ENCODE measurements around the gene VAC14.

Gene VAC14

DNA sequence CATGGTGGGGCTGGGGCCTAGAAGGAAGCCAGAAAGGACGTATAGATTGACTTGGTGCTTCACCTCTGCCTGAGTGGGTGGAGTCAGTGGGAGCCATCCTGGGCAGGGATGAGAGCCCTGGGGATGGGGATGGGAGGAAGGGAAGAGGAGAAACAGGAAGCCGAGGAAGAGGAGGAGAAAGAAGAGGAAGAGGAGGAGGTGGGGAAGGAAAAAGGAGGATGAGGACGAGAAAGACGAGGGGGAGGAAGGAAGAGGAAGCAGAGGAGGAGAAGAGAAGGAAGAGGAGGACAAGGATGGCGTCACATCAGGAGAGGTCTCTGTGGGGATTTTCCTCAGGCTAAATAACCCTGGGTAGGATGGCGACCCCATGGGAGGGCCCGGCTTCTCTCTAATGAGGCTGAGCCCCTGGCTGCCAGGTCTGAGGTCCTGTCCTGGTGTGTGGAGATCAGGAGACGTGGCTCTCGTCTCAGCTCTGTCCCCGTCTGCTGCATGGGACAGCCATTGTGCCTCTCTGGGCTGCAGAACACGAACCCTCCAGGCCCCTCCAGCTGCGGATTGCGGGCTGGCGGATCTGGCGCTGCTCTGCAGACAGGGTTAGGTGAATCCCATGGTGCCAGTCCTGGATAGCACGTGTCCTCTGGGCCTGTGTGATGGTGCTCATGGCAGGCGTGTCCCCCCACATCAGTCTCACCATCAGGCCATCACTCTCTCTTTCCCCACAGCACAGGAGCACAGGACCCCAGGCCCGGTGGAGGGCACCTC is 79.6 kb downstream of the VAC14 start:
- no peak for DNase-seq

DNA sequence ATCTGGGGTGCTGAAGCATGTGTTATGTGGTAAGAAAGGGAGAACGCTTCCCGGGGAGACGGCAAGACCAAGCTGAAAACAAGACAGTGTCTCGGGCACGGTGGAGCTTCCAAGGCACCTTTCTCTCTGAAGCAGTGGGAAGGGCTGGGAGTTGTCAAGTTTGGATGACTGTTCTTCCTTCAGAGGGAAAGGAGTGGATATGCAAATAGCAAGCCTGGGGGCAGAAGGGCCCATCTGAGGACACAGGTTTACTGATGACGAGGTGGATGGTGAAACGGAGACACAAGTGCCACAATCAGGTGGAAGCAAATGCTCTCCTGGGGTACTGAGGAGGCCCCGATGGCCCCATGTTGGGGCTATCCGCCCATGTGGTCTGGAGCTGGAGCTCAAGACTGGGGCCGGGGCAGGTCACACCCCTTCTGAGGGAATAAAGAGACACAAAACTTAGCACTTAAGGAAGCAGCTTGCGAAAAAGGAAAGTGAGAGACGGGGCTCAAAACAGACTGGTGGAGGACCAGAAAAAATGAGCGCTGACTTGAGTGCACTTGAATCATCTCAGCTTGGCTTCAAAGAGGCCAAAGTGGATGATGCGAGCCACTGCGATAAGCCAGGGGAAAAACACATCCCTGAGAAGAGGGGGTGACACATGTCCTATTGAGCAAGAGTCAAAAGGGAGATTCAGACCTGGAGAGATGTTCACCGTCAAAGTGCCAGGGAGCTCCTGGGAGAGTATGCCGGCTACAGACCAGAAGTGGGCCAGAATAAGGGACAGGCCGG is 80.3 kb downstream of the VAC14 start:
- no peak for DNase-seq

DNA sequence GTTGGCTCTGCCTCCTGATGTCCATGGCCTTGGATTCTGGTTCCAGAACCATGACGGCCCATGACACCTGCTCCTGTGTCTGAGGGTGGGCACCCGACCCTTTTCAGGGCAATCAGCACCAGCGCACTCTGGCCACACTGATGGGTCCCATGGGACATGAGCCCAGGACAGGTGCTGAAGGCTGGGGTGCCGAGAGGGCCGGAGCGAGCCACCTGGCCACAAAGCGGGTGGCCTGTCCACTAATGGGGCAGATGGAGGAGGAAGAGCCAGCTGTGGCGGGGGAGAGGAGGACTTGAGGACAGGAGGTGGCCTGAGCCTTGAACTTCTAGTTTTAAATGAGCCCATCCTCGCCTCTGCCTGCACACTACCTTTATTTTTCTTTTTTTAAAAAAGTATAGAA is 83.9 kb downstream of the VAC14 start:
- DNase-seq = no peak

DNA sequence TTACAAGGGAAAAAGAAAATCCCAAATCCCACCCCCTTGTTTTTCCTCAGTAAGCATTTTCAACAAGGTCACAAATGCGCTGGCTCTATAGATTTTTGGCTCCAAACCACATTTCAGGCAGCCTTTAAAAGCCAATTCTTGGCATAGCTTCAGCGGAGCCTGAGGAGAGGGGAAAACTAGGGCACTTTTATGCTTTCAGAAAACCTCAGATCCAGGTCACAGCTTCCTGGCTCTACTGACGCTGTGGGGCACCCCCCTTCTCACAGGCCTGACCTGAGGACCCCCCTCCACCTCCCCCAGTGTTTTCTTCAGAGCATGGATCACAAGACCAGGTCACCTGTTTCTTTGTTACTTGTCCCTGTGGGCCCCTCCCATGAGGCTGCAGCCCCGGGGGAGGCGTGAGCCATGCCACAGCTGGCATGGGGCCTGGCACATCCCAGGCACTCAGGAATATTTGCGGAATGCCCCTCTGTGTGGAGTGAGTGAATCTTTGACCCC is 85.0 kb downstream of the VAC14 start:
- peak in 1 of 2 experiments; percentile 73 for DNase-seq

DNA sequence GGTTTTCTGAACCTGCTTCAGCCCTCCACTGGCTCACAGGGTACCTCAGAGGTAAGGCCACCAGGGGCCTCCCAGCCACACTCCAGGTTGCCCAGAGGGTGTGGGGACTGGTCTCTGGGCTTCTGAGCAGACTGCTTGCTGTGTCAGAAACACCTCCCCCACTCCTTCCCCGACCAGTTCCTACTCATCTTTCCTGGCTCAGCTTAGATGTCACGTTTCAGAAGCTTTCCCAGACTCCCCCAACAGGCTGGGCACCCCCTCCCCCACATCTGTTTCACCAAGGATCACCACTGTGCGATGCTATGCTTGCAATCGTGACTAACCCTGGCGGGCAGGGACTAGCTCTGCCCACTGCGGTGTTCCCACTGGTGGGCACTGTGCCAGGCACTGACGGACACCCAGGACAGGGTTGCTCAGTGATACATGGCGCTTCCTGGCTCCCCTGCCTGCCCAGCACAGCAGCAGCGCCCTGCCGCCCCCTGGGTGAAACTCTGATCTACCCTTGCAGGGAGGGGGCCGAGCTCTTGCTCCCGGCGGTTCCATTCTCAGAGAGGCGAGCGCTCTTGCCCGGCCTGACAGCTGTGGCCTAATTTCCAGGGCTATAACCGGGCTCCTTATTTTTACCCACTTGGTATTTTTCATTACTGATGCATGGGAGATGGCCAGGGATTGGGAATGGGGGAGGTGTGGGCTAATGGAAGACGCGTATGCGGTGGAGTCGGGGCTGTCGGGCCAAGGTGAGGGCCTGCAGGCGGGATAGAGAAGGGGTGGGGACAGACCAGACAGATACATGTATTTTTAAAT is 85.7 kb downstream of the VAC14 start:
- peak; percentile 46 to 79 for DNase-seq

DNA sequence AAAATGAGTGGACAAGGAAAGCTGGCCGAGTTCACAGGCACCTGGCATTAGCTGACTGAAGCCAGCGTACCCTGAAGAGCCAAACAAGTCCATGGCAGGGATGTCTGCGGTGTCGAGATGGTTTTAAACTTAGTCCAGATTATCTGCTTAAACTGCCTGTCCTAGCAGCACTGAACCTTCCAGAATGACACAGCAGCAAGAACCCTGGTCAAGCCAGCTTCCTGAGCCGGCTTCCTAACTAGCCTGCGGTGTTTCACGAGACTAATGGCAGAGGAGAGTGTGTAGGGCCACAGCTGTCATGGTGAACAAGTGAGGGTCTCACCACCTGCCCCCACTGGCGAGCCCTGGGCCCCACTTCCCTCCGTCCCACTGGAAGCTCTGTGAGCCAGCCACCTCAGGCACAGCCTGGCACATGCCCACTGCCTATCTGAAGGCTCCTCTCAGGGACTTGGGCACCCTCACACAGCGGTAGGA is 86.3 kb downstream of the VAC14 start:
- no peak for DNase-seq

DNA sequence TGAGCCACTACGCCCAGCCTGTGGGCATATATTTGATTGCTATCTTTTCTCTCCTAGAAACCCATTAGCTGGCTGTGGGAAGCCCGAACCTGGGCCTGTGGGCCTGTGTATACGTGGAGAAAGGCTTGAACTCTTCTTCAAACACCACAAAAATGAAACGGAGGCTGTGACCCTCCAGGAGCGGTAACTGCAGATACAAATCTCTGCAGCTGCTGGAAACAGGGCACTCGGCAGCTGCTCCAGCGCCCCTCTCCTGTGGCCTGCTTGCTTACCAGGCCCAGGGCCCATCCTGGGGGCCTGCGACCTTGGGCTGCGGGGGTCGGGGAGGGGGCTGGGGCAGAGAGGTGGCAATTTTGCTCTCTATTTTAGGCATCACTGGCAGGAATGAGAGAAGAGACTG is 87.1 kb downstream of the VAC14 start:
- no peak for DNase-seq

DNA sequence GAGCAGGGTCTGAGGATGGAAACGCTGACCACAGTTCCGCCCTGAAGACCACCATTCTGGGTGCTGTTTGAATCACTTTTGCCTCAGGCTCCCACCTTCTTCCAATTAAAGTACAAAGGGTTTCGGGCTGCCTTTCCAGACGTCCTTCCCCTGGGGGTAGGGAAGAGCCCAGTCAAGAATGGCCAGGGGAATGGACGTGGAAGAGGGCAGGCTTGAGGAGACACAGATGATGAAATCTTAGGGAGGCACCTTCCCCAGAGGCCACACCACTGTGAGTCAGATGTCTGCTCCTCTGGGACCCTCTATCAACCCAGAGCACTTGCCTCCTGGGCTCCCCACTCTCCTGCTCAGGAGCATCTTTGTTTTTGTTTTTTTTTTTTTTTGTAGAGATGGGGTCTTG is 87.6 kb downstream of the VAC14 start:
- DNase-seq = no peak

DNA sequence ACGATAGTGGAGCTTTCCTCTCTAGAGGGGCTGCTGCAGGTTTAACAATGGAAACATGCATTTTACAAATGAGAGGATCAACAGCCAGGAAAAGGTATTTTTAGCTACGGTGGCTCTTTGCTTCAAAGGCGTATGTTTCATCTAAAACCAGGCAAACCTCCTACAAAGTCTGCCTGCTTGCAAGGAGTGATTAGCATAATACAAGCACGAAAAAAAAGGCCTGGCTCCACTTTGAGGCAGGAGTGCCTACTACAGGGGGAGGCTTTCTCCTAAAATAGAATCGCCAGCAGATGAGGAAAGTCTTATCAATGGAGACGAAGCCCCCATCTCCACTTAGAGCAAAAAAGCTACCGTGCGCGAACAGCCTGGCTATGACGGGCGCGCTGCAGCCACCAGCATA is 88.0 kb downstream of the VAC14 start:
- DNase-seq = no peak

DNA sequence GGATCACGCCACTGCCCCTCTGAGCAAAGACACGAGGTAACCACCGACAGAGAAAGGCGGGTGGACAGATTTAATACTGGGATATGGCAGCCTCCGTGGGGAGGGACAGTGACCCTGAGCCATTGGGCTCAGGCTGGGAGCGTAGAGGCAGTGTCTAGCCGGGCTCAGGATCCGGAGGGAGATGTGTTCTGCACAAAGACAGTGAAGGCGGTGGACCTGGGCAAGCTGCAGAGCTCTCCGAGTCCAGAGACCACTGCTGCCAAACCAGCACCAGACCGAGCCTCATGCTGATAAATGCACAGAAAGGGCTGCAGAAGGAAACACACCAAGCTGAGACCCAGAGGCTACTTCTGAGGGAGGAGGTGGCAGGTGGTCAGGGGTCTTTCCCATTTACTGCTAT is 88.6 kb downstream of the VAC14 start:
- no peak for DNase-seq

DNA sequence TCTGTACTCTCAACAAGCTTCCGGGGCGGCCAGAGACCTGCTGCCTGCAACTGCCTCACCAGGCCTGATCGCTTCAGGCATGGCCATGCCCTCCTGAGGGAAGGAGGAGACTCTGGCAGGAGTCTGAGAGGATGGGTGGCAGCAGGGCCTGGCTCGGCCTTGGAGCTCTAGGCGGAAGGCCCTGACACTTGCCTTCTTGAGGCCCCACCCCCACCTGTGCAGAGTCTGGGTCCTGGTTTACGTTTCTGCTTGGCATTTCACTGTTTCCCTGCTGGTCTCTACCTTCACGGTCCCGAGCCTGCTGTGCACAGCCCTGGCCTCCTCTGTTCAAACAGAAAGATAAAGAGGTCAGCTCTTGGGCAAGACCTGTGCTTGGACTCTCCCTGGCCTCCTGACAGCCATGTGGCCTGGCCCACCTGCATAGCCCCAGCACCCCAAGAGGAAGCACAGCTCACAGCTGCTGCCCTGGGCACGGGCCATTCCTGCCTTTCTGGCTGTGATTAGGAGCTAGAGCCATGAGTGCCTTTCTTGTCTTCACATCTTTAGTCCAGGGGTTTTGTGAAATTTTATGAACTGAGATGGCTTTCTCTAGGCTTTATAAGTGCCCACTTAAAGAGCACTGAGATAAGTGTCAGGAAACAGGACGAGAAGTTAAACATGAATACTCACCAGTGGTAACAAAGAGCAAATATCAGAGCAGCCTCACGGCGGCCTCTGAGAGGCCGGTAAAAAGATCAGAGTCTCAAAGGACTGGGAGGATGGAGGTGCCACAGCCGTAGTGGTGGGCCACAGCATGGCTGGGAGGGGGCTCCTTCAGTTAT is 89.5 kb downstream of the VAC14 start:
- no peak for DNase-seq

DNA sequence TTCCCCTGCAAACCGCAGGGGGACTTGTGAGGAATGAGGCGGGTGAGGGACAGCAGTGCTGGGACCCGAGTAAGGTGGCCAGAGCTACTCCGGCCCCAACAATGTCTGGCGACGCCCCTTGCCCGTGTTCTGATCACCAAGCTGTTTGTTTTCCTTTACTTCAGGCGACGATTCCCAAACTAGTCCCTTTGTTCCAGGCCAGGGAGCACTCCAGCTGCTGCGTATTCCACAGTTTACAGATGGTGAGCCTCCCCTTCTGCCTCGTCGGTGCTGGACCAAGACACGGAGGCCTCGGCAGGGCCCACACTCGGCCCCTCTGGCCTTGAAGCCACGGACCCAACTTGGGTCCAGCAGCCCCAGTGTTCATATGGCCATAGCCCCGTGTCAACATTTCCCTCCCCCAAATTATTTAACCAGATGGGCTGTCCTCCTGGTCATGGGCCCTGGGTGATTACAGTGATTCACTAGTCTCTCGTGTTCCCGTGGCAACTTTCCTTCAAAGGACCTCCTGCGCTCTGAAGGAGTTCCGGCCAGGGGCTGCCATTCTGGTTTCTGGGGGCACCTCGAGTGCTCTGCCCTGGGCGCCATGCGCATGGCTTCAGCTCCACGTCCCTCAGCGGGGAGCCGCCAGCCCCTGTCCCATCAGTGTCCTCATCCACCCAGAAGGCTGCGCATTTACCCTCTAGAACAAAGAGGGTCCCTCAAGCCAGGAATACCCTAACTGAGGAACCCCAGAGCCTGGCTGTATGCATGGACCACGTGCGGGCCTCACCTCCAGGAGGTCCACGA is 90.3 kb downstream of the VAC14 start:
- DNase-seq = no peak

DNA sequence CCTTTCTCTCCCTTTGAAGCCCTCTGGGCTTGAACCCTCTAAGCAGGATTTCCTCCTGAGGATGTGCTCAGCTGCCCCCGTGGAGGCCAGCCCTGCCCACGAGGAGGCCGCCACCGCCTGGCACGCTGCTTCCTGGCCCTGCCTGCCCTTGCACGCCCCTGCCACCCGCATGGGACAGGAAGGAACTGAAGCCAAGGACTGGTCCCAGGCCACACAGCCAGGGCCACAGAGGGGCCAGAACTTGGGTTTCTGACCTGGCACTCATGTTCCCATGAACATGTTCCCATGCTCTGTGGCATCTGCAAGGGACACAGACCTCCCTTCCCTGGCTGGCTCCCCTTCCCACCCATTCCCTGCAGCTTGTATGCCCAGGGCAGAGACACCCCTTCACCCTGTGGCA is 91.0 kb downstream of the VAC14 start:
- DNase-seq = no peak

DNA sequence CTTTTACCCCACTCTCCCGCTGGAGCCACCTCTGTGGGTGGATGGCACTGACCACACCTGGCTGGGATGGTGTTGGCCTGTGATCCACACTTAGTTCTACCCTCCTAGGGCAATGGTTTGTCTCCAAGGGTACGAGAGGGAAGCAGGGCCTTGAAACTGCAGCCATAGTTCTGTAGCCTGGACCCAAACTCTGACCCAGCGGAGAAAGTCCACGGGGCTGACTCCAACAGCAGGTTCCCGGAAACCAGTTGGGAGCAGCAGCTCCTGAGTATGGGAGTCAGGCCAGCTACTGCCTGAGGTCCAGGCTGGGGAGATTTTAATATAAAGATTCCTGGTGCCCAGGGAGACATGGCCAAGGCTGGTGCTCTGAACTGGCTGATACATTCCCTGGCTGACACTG is 91.5 kb downstream of the VAC14 start:
- DNase-seq = no peak

DNA sequence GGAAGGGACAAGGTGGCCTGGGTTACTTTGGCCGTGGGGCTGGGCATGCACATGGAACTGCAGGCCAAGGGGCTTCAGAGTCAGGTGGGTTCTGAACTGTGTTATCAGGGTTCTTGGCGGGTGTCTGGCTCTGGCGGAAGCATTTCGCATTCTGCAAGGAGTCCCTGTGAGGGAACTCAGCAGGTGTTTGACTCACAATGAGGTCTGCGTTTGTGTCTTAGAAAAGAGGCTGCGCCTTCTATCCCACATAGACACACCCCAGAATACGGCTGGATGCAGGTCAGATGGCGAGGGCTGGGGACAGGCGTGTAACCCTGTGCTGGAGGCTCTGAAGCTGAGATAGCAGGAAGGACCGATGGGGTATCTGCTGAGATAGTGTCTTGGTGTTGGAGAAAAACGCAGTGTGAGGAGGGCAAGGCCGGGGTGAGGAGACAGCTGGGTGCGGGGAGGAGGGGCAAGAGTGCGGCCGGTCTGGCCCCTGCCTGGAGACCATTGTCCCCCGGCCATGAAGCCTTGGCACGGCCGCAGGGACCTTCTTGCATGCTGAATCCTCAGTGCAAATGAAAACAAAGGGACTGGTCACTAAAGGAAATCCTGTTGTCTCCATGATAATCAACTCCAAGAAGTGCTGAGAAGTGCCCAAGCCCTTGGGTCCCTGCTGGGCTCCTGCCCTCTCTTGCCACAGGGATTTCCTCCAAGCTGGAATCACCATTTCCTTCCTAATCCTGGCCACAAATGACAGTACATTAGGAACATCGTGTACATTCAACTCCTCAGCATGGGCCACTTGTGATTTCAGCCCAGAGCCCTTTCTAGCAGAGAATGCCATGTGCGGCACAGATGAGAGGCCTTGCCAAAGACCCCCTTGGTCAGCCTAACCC is 92.4 kb downstream of the VAC14 start:
- DNase-seq = no peak

DNA sequence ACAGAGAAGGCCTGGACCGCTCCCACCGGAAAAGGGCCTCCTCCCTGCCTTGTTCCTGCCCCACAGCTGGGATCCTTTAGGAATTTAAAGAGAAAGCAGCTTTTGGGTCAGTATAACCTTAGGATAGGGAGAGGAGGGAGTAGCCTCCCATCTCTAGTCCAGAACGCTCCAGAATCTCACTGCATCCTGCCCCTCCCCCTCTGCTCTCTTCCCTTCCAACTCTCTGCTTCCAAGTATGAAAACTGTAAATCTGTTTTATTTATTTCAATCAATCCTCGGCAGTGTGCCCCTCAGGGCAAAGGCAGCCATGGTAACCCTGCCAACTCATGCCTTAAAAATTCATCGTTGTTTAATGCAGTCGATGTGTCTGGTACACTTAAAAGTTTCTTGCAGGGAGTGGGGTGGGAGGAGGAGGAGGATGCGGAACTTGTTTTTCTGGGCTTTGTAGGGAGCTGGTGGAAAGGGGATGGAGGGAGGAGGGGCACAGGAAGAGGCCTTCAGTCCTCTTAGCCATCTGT is 94.0 kb downstream of the VAC14 start:
- DNase-seq = no peak

DNA sequence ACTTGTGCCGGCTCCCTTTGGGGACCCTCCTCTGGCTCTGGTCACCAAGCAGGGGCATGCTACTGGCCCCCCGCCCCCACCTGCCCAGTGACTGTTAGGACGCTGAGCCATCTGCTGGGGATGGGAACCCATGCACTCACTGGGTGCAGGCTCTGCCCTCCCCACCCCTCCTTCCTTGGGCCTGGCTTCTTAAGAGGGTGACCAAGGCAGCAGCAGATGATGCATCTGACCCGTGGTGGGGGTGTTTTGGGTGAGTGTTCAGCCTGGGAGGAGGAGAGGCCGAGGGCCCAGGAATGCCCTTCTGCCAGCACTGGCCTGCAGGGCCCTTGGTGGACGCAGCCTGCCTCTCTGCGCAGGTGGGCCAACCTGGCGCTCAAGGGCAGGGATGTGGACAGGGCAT is 95.9 kb downstream of the VAC14 start:
- DNase-seq = no peak

DNA sequence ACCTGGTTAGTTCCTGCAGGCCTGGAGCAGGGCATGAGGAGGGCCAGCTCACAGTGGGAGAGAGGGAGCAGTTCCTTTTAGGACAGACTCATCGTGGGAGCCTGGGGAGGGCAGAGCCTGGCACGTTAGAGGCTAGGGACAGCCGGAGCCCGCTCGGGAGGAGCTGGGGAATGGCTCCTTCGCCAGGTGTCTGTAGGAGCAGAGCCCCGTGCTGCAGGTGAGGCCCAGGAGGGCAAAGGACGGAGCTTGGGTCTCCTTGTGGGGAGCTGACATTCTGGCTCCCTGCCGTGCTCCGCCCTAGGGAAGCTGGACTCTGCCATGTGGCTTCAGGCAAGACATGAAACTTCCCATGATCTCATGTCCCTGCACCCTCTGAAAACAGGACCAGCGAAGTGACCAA is 96.4 kb downstream of the VAC14 start:
- no peak for DNase-seq

DNA sequence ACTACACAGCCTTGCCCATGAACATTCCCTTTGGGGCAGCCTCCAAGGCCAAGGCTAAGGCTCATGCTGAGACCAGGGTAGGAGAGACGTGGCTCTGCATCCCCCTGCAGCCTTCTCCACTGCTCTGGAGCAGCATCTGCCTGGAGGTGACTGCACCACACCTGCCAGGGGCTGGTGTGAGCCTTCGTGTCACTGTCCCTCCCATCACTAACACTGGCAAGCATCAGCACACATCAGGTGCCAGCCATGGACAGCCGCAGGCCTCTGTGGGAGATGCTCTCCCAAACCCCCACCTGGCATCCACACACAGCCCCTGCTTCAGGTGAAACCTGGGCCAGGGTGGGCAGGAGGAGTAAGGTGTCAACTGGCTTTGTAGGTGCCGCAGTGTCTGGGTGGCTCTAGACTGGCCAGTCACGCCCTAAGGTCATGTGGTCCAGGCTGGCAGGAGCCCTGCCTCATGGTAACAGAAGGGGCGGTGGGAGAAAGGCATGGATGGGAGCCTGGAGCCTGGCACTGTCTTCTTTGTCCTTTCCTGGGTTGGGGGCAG is 97.0 kb downstream of the VAC14 start:
- no peak for DNase-seq
